ENCODE data around the gene HAGHL. TPM values are rescaled to one million over a fixed set of nuclear protein-coding genes. Genes with fewer than 3 reads are reported as not detected.

Gene HAGHL
- total and polyA plus RNA-seq, 10 donors = 7.7 to 75.8 (median 20.3) TPM

- Histone ChIP-seq H3K4me1 (peaks cover 30 to 87% (median 73%) of the 10 kb centered on the region in 6 donors), H3K27me3 (replicated peaks in 1 of 7) (no peaks in the 10 kb centered on the region), H3K4me3 (peak overlapping the region; percentile 56 to 93 (median 74)), H3K9me3 (no peaks in the 10 kb centered on the region), H3K27ac (peak overlapping the region; percentile 71 to 93 (median 86)), H3K36me3 (peaks cover 0 to 56% (median 32%) of the 10 kb centered on the region in 6 donors)
- intact Hi-C loops (cut with DNase I; ENCODE audit: low total_unique reads) = no loop called here
- 24 to 41% (median 26%) methylated on average over 18 to 57 of the region's 57 CpGs for WGBS, 5 donors
- TF ChIP-seq POLR2AphosphoS5 (IDR thresholded peaks at IDR 0.05) (peak in 1 of 3 donors; percentile 31), CTCF (IDR thresholded peaks at IDR 0.05 in 8 of 11, conservative IDR thresholded peaks at IDR 0.05 in 3 of 11) (no peak)
- no peak for DNase-seq
These were observed 43.4 kb upstream of the HAGHL start for GRCh38 chr16:683396-684070.

DNA sequence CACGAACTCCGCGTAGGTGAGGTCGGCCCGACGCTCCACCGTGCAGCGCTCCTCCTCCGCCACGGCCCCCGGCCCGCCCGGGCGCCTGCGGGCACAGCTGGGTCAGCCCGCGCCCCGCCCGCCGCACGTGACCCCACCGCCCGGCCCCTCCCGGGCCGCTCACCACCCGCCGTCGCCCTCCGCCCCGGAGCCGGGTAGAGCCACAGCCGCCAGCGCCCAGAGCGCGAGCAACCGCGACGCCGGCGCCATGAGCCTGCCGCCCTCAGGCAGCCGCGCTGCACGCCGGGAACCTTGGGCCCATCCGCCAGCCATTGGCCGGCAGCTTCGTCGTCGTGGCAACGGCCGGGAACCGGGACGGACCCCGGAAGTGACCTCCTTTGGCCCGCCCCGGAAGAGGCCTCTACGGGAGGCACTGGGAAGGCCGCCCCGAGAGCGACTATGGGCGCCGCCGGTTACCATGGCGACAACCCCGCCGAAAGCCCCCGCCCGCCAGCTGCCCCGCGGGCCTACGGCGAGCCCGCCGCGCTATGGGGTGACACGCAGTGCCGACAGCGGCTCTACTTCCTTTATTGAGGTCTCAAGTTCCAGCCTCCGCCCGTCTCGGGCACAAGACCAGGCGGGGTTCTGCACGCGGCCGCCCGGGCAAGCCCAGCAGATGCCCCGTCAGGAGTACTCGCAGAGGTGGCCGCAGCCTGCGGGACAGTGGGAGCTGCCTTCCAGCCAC is 42.7 kb upstream of the HAGHL start, which contains the start of gene JMJD8:
Gene JMJD8, minus strand, starts transcription at position 264 of the 724 bp plus-strand sequence. Its CDS starts 15 bp downstream, at position 249.
- peak; percentile 100 for DNase-seq
- Histone ChIP-seq H3K4me1 (peaks cover 34 to 87% (median 75%) of the 10 kb centered on the region in 6 donors), H3K4me3 (peak within 1 kb of the TSS; percentile 56 to 93 (median 74)), H3K36me3 (peaks cover 0 to 56% (median 32%) of the 10 kb centered on the region in 6 donors), H3K27ac (peak within 1 kb of the TSS; percentile 71 to 93 (median 86)), H3K9me3 (no peaks in the 10 kb centered on the region), H3K27me3 (replicated peaks in 1 of 7) (no peaks in the 10 kb centered on the region)
- 2 to 4% (median 3%) methylated on average over 28 to 91 of the region's 91 CpGs for WGBS, 5 donors
- intact Hi-C loops (cut with DNase I; ENCODE audit: low total_unique reads) = no loop called here
- TF ChIP-seq CTCF (IDR thresholded peaks at IDR 0.05 in 8 of 11, conservative IDR thresholded peaks at IDR 0.05 in 3 of 11) = peak in 1 of 11 experiments; percentile 28
- TF ChIP-seq POLR2AphosphoS5 (IDR thresholded peaks at IDR 0.05) = peak; percentile 91 to 95 (median 91)
- TF ChIP-seq POLR2A (IDR thresholded peaks at IDR 0.05) = peak in 2 of 3 donors; percentile 5 to 67

GRCh38 chr16:684961-685696 is 41.8 kb upstream of the HAGHL start:
- WGBS, 5 donors = 93 to 97% (median 94%) methylated on average over 46 to 61 of the region's 61 CpGs
- Histone ChIP-seq H3K9me3 (no peaks in the 10 kb centered on the region), H3K4me3 (peak overlapping the region in 7 of 8 donors; percentile 67 to 93 (median 75)), H3K4me1 (peaks cover 40 to 92% (median 79%) of the 10 kb centered on the region in 6 donors), H3K36me3 (peaks cover 0 to 56% (median 32%) of the 10 kb centered on the region in 6 donors), H3K27me3 (replicated peaks in 1 of 7) (no peaks in the 10 kb centered on the region), H3K27ac (peak overlapping the region in 6 of 8 donors; percentile 78 to 93 (median 88))
- TF ChIP-seq CTCF (IDR thresholded peaks at IDR 0.05 in 8 of 11, conservative IDR thresholded peaks at IDR 0.05 in 3 of 11) (no peak), POLR2AphosphoS5 (IDR thresholded peaks at IDR 0.05) (peak in 2 of 3 donors; percentile 12 to 36)
- peak; percentile 89 for DNase-seq
- intact Hi-C loops (cut with DNase I; ENCODE audit: low total_unique reads) = no loop called here

All from spleen (tissue), 11 donors.